ENCODE results near the gene WFDC11.
"Not testable (repeated sequence)": the region's sequence is repeated elsewhere in the genome, so short reads cannot be mapped to it uniquely, and the experiment has no call there.

The WFDC11 gene

GRCh38 chr20:45670139-45670538 is at the start of gene WFDC11:
WFDC11 (minus strand) TSS chr20:45670239; CDS start chr20:45650600, 19,639 bp downstream.
- no peak for DNase-seq

- DNase-seq, result not testable (repeated sequence)
Measured at GRCh38 chr20:45716141-45716688, 46.2 kb upstream of the WFDC11 start.

DNA sequence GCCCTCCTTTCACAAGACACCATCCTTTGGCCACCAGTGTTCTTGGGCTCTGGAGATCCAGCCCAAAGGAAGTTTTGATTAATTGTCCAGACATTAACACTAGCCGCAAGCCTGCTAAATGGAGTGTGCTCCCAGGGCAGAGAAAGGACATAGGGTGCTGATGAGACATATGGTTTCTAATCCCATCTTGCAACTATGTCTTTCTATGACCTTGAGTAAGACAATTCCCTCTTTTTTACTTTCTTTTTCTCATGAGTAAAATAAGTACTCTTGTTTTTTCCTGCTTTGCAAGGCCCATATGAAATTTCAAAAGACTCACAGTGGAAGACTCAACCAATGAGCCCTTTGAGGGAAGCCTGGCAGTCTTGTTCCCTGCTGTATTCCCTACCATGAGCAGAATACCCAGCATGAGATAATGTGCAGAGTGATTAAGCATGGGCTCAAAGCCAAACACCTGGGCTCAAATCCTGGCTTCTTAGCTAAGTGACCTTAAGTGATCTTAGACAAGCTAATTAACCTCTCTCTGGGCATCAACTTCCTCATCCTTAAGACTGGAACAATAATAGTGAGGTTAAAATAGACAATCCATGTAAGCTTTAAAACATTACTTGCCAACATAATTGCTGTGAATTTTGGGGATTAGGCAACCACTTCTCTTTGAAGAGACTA is 35.1 kb upstream of the WFDC11 start, which contains the start of gene WFDC10B:
WFDC10B (minus strand) TSS at position 51 of the 669 bp plus-strand sequence. CDS start 19,027 bp downstream, outside the sequence.
- no peak for DNase-seq

DNA sequence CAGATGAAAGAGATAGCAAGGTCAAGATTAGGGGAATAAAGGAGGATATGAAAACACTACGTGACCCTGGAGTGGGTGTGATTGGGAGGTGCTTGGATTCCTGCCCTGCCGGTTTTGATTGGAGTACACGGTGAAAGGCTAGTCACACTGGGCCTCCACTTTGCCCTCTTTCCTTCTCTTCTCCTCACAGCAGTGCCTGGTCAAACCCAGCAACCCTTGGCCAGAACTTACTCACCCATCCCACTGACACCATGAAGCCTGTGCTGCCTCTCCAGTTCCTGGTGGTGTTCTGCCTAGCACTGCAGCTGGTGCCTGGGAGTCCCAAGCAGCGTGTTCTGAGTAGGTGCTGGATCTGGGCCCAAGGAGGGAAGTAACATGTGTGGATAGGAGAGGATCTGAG is 31.8 kb upstream of the WFDC11 start, which contains the start of gene WFDC13:
WFDC13 (plus strand) TSS at position 166 of the 400 bp plus-strand sequence; CDS start at position 252, 86 bp downstream.
- no peak for DNase-seq

- DNase-seq, result no peak
Measured at GRCh38 chr20:45701104-45701503, 31.1 kb upstream of the WFDC11 start.

DNA sequence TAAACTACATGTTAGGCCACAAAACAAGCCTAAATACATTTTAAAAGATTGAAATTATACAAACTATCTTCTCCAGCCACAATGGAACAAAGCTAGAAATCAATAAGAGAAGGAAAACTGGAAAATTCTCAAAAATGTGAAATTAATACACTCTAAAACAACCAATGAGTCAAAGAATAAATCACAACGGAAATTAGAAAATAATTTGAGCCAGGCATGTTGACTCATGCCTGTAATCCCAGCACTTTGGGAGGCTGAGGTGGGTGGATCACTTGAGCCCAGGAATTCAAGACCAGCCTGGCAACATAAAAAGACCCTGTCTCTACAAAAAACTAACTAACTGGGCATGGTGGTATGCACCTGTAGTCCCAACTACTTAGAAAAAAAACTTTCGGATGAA is 25.5 kb upstream of the WFDC11 start:
- DNase-seq, result no peak

DNA sequence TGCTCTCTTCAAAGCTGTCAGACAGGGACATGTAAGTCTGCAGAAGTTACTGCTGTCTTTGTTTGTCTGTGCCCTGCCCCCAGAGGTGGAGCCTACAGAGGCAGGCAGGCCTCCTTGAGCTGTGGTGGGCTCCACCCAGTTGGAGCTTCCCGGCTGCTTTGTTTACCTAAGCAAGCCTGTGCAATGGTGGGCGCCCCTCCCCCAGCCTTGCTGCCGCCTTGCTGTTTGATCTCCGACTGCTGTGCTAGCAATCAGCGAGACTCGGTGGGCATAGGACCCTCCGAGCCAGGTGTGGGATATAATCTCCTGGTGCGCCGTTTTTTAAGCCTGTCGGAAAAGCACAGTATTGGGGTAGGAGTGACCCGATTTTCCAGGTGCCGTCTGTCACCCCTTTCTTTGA is 23.3 kb upstream of the WFDC11 start:
- not testable (repeated sequence) for DNase-seq

GRCh38 chr20:45685896-45686295 is 15.9 kb upstream of the WFDC11 start:
- no peak for DNase-seq

DNA sequence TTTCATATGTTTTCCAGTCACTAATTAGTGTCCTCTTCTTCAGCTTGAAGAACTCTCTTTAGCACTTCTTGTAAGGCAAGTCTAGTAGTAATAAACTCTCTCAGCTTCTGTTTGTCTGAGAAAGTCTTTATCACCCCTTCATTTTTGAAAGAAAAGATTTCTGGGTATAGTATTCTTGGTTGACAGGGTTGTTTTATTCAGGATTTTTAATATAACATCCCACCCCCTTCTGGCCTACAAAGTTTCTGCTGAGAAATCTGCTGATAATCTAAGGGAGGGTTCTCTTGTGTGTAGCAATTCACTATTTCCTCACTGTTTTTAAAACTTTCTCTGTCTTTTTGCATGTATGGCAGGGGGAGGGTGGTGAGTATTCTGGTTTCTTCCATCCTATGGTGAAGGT is 9.6 kb upstream of the WFDC11 start:
- no peak for DNase-seq

GRCh38 chr20:45672765-45673164 is 2.7 kb upstream of the WFDC11 start:
- no peak for DNase-seq

DNA sequence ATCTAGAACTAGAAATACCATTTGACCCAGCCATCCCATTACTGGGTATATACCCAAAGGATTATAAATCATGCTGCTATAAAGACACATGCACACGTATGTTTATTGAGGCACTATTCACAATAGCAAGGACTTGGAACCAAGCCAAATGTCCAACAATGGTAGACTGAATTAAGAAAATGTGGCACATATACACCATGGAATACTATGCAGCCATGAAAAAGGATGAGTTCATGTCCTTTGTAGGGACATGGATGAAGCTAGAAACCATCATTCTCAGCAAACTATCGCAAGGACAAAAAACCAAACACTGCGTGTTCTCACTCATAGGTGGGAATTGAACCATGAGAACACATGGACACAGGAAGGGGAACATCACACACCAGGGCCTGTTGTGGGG is 13.0 kb downstream of the WFDC11 start:
- not testable (repeated sequence) for DNase-seq

GRCh38 chr20:45651726-45652125 is 18.3 kb downstream of the WFDC11 start:
- DNase-seq, result not testable (repeated sequence)

- DNase-seq, result no peak
Measured at GRCh38 chr20:45649312-45649863, 20.7 kb downstream of the WFDC11 start.

- DNase-seq, result no peak
Measured at GRCh38 chr20:45647441-45648050, 22.5 kb downstream of the WFDC11 start.

DNA sequence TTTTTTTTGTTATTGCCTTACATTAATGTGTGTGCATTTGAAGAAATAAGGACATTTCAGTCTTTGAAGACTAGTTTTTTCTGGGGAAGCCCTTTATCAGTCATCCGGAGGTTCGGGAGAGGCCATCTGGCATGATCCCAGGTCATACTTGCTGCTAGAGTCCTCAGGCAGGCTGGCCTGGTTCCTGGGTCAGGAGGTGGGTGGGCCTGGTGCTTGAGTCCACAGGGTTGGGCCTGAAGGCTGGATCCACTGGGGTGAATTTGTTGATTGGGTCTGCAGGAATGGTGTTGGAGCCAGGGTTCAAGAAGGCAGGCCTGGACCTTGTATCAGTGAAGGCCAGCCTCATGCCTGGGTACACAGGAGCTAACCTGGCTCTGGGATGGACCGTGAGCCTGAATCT is 23.2 kb downstream of the WFDC11 start:
- no peak for DNase-seq

DNA sequence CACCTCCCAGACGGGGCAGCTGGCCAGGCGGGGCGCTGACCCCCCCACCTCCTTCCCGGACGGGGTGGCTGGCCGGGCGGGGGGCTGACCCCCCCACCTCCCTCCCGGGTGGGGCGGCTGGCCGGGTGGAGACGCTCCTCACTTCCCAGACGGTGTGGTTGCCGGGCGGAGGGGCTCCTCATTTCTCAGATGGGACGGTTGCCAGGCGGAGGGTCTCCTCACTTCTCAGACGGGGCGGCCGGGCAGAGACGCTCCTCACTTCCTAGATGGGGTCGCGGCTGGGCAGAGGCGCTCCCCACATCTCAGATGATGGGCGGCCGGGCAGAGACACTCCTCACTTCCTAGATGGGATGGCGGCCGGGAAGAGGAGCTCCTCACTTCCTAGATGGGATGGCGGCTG is 24.2 kb downstream of the WFDC11 start:
- DNase-seq, result not testable (repeated sequence)

DNA sequence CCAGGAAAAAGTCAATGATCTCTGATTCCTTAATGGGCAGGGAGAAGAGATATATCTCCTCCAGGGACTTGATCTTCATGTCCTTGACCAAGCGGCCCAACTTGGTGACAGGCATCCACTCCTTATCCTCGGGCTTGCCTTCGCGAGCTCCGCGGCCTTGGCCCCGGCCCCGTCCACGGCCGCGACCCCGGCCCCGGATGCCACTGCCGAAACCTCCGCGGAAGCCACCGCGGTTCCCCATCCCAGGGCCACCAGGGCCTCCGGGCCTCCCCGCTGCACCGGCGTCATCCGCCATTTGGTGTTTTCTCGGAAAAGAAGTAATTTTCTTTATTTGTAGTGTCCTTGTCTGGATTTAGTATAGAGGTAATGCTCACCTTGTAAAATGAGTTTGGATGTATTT is 29.0 kb downstream of the WFDC11 start:
- DNase-seq, result not testable (repeated sequence)

DNA sequence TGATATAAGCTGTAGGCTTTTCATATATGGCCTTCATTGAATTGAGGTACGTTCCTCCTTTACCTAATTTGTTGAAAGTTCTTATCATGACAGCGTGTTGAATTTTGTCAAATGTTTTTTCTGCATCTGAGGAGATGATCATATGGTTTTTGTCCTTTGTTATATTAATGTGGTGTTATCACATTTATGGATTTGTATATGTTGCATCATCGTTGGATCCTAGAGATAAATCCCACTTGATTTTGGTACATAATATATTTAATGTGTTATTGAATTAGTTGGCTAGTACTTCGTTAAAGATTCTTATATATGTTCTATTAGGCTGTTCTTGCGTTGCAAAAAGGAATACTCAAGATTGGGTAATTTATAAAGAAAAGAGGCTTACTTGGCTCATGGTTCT is 30.4 kb downstream of the WFDC11 start:
- DNase-seq, result no peak

DNA sequence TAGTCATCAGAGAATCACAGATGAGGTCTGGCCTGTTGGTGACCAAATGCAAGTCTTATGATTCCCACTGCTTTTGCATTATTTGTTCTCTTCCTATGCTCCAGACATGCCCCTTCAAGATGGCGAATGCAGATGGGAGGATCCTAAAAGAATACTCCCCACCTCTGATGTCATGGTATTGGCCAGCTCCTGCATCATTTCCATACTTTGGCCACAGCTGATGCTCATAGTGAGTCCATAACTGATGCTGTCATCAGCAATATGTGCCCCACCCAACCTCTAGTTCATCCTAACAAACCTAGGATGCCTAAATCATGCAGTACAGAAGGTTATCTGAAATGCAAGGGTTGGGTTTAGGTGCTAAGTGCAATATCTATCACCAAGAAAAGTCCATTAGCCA is 33.5 kb downstream of the WFDC11 start:
- DNase-seq, result no peak

DNA sequence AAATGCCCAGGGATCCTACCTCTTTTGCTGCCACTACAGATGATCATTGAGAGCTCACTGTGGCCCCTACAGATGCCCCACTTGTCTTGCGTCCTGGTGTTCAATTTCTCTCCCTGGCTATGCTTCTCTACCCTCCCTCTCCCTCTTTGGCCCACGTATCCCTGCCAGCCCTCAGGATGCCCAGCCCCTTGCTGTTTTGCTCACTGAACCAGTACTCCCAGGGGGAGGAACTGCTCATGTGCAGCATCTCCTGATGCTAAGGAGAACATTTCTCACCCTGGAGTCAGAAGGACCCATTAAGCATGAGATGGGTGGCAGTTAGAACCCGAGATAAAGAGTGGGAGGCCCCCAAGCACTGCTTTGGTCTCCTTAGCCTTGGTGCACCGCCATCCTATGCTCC is 38.9 kb downstream of the WFDC11 start, which contains the start of gene WFDC9:
WFDC9 (minus strand) TSS at position 101 of the 400 bp plus-strand sequence. CDS start 21,103 bp downstream, outside the sequence.
- DNase-seq, result no peak

DNA sequence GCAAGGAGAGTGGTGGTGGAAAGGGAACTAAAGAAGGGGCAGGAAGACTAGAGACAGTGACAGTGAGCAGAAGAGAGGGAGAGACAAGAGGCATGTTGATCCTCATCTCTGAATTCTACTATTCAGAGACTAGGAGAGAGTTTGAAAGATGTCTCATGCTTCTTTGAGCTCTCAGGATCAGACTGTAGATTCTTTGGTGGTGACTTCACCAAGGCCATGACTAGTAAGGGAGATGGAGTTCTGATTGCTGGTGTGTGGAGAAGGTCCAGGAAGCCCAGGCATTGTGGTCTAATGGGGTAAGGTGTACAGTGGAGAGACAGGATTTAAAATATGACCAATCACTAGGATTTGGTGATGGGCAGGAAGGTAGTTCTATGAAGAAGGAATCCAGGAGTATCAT is 39.7 kb downstream of the WFDC11 start:
- no peak for DNase-seq

DNA sequence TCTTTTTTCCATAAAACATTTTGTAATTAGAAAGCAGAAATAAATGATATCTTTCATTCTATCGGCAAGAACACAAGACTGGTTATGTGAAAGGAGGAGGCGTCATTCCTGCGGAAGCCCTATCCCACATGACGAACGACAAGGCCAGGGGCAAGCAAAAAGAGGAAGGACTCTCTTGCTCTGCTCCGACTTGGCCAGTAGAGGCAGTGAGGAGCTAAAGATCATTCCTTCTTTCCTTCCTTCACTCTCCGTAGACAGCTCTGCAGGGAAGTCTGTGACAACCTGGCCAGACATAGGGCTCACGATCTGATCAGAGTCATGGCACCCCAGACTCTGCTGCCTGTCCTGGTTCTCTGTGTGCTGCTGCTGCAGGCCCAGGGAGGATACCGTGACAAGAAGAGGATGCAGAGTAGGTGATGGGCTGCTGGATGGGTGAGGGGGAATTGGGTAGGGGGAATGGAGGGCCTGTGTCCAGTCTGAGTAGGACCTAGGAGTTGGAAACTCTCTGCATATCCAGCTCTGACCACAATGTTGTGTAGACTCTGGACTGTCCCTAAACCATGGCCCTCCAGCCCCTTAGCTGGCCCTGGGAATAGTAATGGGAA is 40.4 kb downstream of the WFDC11 start, which contains the start of gene WFDC10A:
WFDC10A (plus strand) TSS at position 244 of the 605 bp plus-strand sequence; CDS start at position 319, 75 bp downstream.
- no peak for DNase-seq

DNA sequence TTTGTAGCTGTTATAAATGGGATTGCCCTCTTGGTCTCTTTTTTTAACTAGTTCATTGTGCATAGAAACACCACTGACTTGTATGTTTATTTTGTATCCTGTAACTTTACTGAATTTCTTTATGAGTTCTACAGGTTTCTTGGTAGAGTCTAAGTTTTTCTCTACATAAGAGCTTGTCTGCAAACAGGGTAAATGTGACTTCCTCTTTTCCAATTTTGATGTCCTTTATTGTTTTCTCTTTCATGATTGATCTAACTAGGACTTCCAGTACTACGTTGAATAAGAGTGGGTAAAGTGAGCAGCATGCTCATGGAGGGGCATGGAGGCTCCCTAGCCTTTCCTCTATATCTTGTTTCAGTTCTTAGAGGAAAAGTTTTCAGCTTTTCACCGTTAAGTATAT is 43.5 kb downstream of the WFDC11 start:
- DNase-seq, result no peak
